ENCODE results near the gene TEX22.

The TEX22 gene

GRCh38 chr14:105384605-105385321 lies 13.6 kb upstream of the TEX22 start:
- Histone ChIP-seq H3K4me2 (ENCODE audit: low read length) (no peak overlapping the region), H3K23ac (ENCODE audit: low read length) (no peak overlapping the region), H2AK5ac (ENCODE audit: low read length) (no peak overlapping the region), H3K4ac (ENCODE audit: low read depth, low read length) (no peak overlapping the region), H4K5ac (ENCODE audit: low read length) (no peak overlapping the region), H3K27me3 (ENCODE audit: insufficient read depth, low read length, poor library complexity) (no peaks in the 10 kb centered on the region), H4K8ac (ENCODE audit: low read depth, low read length) (no peak overlapping the region), H2BK5ac (ENCODE audit: low read length) (no peak overlapping the region), H3K79me2 (ENCODE audit: control insufficient read depth, insufficient read depth, low read length) (no peaks in the 10 kb centered on the region), H3K56ac (ENCODE audit: low read length) (no peak overlapping the region), H2BK15ac (replicated peaks; ENCODE audit: low read depth) (no peak overlapping the region), H3K27ac (ENCODE audit: low read depth, low read length) (no peak overlapping the region), H3K79me1 (ENCODE audit: low read length) (no peaks in the 10 kb centered on the region), H2BK120ac (ENCODE audit: low read depth, low read length) (no peak overlapping the region), H3K9ac (ENCODE audit: low read length) (no peak overlapping the region), H3K36me3 (ENCODE audit: control insufficient read depth, insufficient read depth, low read length) (no peaks in the 10 kb centered on the region), H3K18ac (ENCODE audit: low read length) (no peak overlapping the region), H3K4me3 (ENCODE audit: low read length) (no peak overlapping the region), H3K4me1 (ENCODE audit: control insufficient read depth, low read depth, low read length) (no peaks in the 10 kb centered on the region)
- WGBS (ENCODE audit: extremely low coverage, insufficient coverage, low lambda C conversion rate) = no CpG with 5 or more reads among the region's 29 CpGs
- DNase-seq = no peak

DNA sequence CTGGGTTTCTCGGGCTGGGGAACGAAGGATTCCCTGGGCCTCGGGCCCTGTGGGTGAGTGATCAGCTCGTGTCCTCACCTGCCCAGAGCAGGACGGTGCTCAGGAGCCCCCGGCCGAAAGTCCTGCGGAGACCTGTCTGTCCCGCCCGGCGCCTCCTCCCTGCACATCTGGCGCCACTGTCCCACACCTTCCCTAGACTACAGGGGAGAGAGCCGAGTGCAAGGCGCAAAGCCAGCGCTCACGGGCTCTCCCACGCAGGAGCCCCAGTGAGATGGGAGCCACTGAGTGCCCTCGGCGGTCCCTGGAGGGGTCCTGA lies 13.1 kb upstream of the TEX22 start:
- DNase-seq = no peak
- no peak overlapping the region for H2BK15ac ChIP-seq (replicated peaks; ENCODE audit: low read depth)
- no peak overlapping the region for H3K9ac ChIP-seq (ENCODE audit: low read length)
- no peaks in the 10 kb centered on the region for H3K4me1 ChIP-seq (ENCODE audit: control insufficient read depth, low read depth, low read length)
- no peak overlapping the region for H2BK5ac ChIP-seq (ENCODE audit: low read length)
- H2AK5ac ChIP-seq (ENCODE audit: low read length) = no peak overlapping the region
- no peak overlapping the region for H3K23ac ChIP-seq (ENCODE audit: low read length)
- H3K4ac ChIP-seq (ENCODE audit: low read depth, low read length) = no peak overlapping the region
- H3K4me2 ChIP-seq (ENCODE audit: low read length) = no peak overlapping the region
- no peak overlapping the region for H4K5ac ChIP-seq (ENCODE audit: low read length)
- no peak overlapping the region for H3K4me3 ChIP-seq (ENCODE audit: low read length)
- H3K79me1 ChIP-seq (ENCODE audit: low read length) = no peaks in the 10 kb centered on the region
- no peaks in the 10 kb centered on the region for H3K27me3 ChIP-seq (ENCODE audit: insufficient read depth, low read length, poor library complexity)
- no peaks in the 10 kb centered on the region for H3K36me3 ChIP-seq (ENCODE audit: control insufficient read depth, insufficient read depth, low read length)
- WGBS (ENCODE audit: extremely low coverage, insufficient coverage, low lambda C conversion rate) = no CpG with 5 or more reads among the region's 19 CpGs
- H3K27ac ChIP-seq (ENCODE audit: low read depth, low read length) = no peak overlapping the region
- H2BK120ac ChIP-seq (ENCODE audit: low read depth, low read length) = no peak overlapping the region
- no peak overlapping the region for H3K56ac ChIP-seq (ENCODE audit: low read length)
- no peak overlapping the region for H4K8ac ChIP-seq (ENCODE audit: low read depth, low read length)
- H3K79me2 ChIP-seq (ENCODE audit: control insufficient read depth, insufficient read depth, low read length) = no peaks in the 10 kb centered on the region
- no peak overlapping the region for H3K18ac ChIP-seq (ENCODE audit: low read length)

DNA sequence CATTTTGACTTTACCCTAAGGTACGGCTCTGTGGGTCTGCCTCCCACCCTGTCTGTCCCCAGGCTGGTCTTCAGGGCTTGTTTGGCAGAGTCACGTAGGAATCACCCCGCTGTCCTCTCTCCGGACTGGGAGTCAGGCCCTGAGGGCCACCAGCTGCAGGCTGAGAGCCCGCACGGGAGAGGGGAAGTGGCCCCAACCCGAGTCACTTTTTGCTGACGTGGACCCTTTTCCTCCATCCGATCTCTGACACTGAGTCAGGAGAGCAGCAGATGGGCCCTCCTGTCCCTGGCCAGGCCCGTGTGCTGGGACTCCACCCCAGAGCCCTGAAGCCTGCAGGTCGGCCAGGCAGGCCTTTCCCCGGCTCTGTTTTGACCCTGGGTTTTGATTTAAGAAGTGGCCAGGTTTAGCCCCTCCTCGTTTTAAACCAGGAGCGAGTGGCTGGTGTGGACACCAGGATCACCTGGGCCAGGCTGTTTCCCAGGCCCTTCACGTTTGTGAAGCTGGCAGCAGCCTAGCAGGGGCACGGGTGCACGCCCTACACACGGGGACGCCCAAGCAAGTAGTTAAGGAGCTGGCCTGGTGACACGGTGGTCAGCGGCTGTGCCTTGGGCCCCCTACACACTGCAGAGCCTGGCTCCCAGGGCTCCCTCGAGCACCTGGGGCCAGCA lies 12.5 kb upstream of the TEX22 start:
- no peak overlapping the region for H3K4me3 ChIP-seq (ENCODE audit: low read length)

DNA sequence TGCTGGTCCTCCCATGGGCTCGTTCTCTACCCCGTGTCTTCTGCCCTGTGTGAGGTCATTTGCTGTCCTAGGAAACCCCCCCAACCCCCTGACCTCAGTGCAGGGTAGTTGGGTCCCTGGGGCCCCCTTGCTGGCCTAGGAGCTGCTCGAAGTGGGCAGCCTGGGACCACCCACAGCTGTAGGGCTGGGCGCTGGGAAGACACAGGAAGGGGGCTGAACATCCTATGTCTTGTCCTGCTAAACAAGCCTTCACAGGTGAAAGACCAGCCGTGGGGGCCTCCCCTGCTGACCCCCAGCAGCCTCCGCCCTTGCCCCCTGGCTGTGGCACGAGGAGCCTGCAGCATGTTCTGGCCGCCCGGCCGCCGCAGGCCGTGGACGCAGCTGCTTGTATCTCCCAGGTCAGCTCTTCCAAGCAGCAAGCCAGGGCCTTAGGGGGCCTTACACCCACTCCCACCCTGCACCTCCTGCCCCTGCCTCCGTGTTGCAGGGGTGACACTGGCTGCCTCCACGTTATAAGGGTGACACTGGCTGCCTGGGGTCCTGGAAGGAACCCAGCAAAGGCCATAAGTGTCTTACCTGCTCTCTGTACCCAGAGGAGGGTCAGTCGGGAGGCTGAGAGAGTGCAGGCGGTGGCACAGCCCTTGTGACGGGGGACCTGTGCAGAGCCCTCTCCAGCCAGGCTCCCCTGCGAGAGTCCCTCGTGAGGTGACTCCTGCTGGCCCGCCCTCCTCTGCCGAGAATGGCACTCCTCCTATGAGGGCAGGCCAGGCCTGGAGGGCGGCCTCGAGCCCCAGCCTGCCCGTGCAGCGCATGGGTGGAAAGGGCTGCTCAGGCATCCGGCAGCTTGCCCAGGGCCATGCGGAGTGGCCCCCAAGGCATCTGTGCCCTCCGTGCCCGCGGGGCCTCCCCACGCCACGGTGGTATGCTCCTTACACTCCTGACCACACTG lies 11.5 kb upstream of the TEX22 start:
- Histone ChIP-seq H3K79me2 (ENCODE audit: control insufficient read depth, insufficient read depth, low read length) (no peaks in the 10 kb centered on the region), H3K4me1 (ENCODE audit: control insufficient read depth, low read depth, low read length) (no peaks in the 10 kb centered on the region), H3K27ac (ENCODE audit: low read depth, low read length) (no peak overlapping the region), H3K56ac (ENCODE audit: low read length) (no peak overlapping the region), H3K18ac (ENCODE audit: low read length) (no peak overlapping the region), H2BK120ac (ENCODE audit: low read depth, low read length) (no peak overlapping the region), H3K79me1 (ENCODE audit: low read length) (no peaks in the 10 kb centered on the region), H2AK5ac (ENCODE audit: low read length) (no peak overlapping the region), H3K36me3 (ENCODE audit: control insufficient read depth, insufficient read depth, low read length) (no peaks in the 10 kb centered on the region), H3K23ac (ENCODE audit: low read length) (no peak overlapping the region), H2BK5ac (ENCODE audit: low read length) (no peak overlapping the region), H3K4me3 (ENCODE audit: low read length) (no peak overlapping the region), H4K8ac (ENCODE audit: low read depth, low read length) (no peak overlapping the region), H3K4me2 (ENCODE audit: low read length) (no peak overlapping the region), H3K9ac (ENCODE audit: low read length) (no peak overlapping the region), H3K4ac (ENCODE audit: low read depth, low read length) (no peak overlapping the region), H2BK15ac (replicated peaks; ENCODE audit: low read depth) (no peak overlapping the region), H3K27me3 (ENCODE audit: insufficient read depth, low read length, poor library complexity) (no peaks in the 10 kb centered on the region), H4K5ac (ENCODE audit: low read length) (no peak overlapping the region)
- no CpG with 5 or more reads among the region's 33 CpGs for WGBS (ENCODE audit: extremely low coverage, insufficient coverage, low lambda C conversion rate)
- DNase-seq = no peak

More for the DNA sequence above, 12.5 kb upstream of the TEX22 start:
- no peaks in the 10 kb centered on the region for H3K79me1 ChIP-seq (ENCODE audit: low read length)
- no peak overlapping the region for H3K18ac ChIP-seq (ENCODE audit: low read length)
- H3K36me3 ChIP-seq (ENCODE audit: control insufficient read depth, insufficient read depth, low read length) = no peaks in the 10 kb centered on the region
- no peaks in the 10 kb centered on the region for H3K27me3 ChIP-seq (ENCODE audit: insufficient read depth, low read length, poor library complexity)
- no peak overlapping the region for H2BK120ac ChIP-seq (ENCODE audit: low read depth, low read length)
- H2BK5ac ChIP-seq (ENCODE audit: low read length) = no peak overlapping the region
- no peaks in the 10 kb centered on the region for H3K4me1 ChIP-seq (ENCODE audit: control insufficient read depth, low read depth, low read length)
- WGBS (ENCODE audit: extremely low coverage, insufficient coverage, low lambda C conversion rate) = no CpG with 5 or more reads among the region's 22 CpGs
- no peak overlapping the region for H4K8ac ChIP-seq (ENCODE audit: low read depth, low read length)
- no peaks in the 10 kb centered on the region for H3K79me2 ChIP-seq (ENCODE audit: control insufficient read depth, insufficient read depth, low read length)
- no peak overlapping the region for H3K4ac ChIP-seq (ENCODE audit: low read depth, low read length)
- no peak overlapping the region for H2BK15ac ChIP-seq (replicated peaks; ENCODE audit: low read depth)
- no peak overlapping the region for H2AK5ac ChIP-seq (ENCODE audit: low read length)
- no peak overlapping the region for H3K4me2 ChIP-seq (ENCODE audit: low read length)
- no peak overlapping the region for H3K9ac ChIP-seq (ENCODE audit: low read length)
- DNase-seq = no peak
- H4K5ac ChIP-seq (ENCODE audit: low read length) = no peak overlapping the region
- H3K27ac ChIP-seq (ENCODE audit: low read depth, low read length) = no peak overlapping the region
- H3K23ac ChIP-seq (ENCODE audit: low read length) = no peak overlapping the region
- no peak overlapping the region for H3K56ac ChIP-seq (ENCODE audit: low read length)

- H3K4me1 ChIP-seq (ENCODE audit: control insufficient read depth, low read depth, low read length) = no peaks in the 10 kb centered on the region
- no peaks in the 10 kb centered on the region for H3K79me1 ChIP-seq (ENCODE audit: low read length)
- H3K9ac ChIP-seq (ENCODE audit: low read length) = no peak overlapping the region
- no CpG with 5 or more reads among the region's 10 CpGs for WGBS (ENCODE audit: extremely low coverage, insufficient coverage, low lambda C conversion rate)
- H4K5ac ChIP-seq (ENCODE audit: low read length) = no peak overlapping the region
- H3K4me2 ChIP-seq (ENCODE audit: low read length) = no peak overlapping the region
- H3K18ac ChIP-seq (ENCODE audit: low read length) = no peak overlapping the region
- H2BK5ac ChIP-seq (ENCODE audit: low read length) = no peak overlapping the region
- H3K4me3 ChIP-seq (ENCODE audit: low read length) = no peak overlapping the region
- H3K36me3 ChIP-seq (ENCODE audit: control insufficient read depth, insufficient read depth, low read length) = no peaks in the 10 kb centered on the region
- no peak overlapping the region for H3K4ac ChIP-seq (ENCODE audit: low read depth, low read length)
- no peak overlapping the region for H4K8ac ChIP-seq (ENCODE audit: low read depth, low read length)
- H3K23ac ChIP-seq (ENCODE audit: low read length) = no peak overlapping the region
- no peak overlapping the region for H2AK5ac ChIP-seq (ENCODE audit: low read length)
- H3K56ac ChIP-seq (ENCODE audit: low read length) = no peak overlapping the region
- H3K79me2 ChIP-seq (ENCODE audit: control insufficient read depth, insufficient read depth, low read length) = no peaks in the 10 kb centered on the region
- H3K27me3 ChIP-seq (ENCODE audit: insufficient read depth, low read length, poor library complexity) = no peaks in the 10 kb centered on the region
- no peak overlapping the region for H3K27ac ChIP-seq (ENCODE audit: low read depth, low read length)
- no peak overlapping the region for H2BK120ac ChIP-seq (ENCODE audit: low read depth, low read length)
- no peak overlapping the region for H2BK15ac ChIP-seq (replicated peaks; ENCODE audit: low read depth)
- no peak for DNase-seq
Observed at GRCh38 chr14:105387530-105387922, 10.8 kb upstream of the TEX22 start.
